ENCODE results near the gene KLHL2.
"Not testable (repeated sequence)": the region's sequence is repeated elsewhere in the genome, so short reads cannot be mapped to it uniquely, and the experiment has no call there.

KLHL2 gene

DNA sequence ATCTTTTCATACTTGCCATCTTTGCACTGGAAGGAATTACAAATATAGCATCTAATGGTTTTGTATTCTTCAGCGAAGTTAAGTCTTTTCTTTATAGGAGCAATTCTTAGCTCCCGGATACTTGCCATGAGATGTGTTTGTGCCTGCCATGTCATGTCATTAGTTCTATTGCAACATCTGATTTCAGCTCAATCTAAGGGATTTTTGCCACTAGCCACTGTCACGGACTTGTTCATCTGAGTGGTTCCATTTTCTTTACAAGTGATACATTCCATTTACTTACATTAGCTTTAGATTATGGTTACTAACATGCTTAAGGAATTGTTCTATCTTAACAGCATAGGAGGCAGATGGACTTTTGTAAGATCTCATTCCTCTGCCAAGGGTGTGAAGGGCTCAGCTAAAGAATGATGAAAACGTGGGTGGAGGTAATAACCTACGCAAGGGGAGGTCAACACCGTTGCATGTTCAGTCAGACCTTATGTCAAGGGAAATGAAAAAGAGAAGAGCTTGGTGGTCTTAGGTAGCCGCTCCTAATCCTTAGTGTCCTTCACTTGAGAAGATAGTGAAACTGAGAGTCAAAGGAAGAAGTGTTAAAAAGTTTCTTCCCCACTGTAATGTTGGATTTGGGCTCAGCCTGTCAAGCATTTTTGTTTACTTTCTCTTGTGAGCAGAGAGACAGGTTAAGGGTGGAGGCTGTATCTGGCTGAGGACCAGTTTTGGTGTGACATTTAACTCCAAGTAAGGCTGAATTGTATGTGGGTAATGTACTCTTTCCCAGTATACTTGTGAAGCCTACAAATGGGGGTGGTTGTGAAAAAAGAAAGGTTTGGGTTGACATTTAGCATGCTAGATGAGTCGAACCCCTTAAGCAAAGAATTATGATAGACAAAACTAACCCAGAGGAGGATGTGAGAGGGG lies 3.6 kb upstream of the KLHL2 start:
- DNase-seq (ENCODE audit: low spot score), result no peak

DNA sequence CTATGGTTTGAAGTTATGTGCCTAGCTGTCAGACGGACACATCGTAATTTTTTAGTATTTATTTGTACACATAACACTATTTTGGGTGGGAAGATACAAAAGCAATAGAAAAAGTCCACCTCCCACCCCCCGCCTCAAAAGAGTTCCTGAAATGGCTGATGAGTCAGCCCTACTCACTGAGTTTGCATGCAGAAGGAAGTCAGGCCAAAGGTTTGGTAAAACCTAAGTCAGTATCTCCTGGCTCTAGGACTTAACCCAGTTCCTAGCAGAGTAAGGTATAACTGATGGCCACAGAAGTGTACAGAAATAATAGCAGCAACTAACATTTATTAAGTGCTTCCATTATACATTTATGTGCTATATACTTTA lies 2.9 kb upstream of the KLHL2 start:
- no peak for DNase-seq (ENCODE audit: low spot score)

- DNase-seq (ENCODE audit: low spot score), result peak; percentile 32
Measured at GRCh38 chr4:165207016-165207430, 338 bp upstream of the KLHL2 start.

- DNase-seq (ENCODE audit: low spot score), result no peak
Measured at GRCh38 chr4:165208221-165208652, 876 bp downstream of the KLHL2 start.

- DNase-seq (ENCODE audit: low spot score), result no peak
Measured at GRCh38 chr4:165208741-165209388, 1.5 kb downstream of the KLHL2 start.

DNA sequence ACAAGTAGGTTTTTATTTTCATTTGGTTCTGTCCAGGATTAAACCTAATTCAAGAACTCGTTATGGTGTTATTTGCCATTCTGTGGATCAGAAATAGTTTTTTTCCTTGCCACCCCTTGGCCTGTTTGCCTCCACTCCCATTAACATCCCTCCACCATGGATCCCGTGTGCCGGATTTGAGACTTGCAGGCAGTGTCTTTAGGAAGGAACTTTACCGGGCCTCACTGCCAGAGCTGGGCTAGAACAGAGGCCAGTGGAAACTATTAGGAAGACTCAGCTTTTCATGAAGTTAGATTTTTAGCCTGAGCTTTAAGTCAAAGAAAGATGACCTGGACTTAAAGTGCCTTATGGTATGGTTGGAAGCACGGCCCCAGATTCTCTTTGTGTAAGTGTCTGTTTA lies 2.4 kb downstream of the KLHL2 start:
- DNase-seq (ENCODE audit: low spot score), result no peak

GRCh38 chr4:165210566-165210965 lies 3.2 kb downstream of the KLHL2 start:
- no peak for DNase-seq (ENCODE audit: low spot score)

GRCh38 chr4:165212647-165213046 lies 5.3 kb downstream of the KLHL2 start:
- DNase-seq (ENCODE audit: low spot score), result not testable (repeated sequence)

- DNase-seq (ENCODE audit: low spot score), result not testable (repeated sequence)
Measured at GRCh38 chr4:165213404-165213803, 6.0 kb downstream of the KLHL2 start.

DNA sequence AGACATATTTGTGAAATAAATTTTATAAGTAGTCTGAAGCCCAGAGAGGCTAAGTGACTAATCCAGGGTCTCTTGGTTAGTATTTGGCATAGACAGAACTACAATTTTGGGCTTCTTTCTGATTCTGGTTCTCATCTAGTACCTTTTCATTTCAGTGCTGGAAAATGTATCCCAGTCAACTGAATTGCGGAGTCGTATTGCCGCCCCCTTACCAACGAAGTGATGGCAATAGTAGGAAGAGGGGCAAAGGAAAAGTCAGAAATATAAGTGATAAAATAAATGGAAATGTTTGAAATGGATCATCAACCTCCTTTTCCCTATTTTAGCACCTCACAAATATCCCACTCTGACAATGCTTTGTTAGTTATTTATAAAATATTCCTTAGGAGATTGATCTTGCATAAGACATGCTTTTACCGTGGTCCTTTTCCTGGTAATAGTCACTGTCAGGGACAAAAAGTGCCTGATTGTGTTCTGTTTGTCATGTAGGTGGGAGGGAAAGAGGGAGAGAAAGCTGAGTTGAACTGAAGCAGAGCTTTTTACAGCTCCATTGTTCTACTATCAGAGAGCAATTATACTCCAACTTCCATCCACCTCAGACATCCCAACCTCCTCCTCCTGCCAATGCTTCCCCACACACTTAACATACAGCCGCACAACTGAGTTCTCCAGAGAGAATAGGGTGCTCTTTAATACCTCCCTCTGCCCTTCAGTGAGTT lies 6.8 kb downstream of the KLHL2 start:
- not testable (repeated sequence) for DNase-seq (ENCODE audit: low spot score)

DNA sequence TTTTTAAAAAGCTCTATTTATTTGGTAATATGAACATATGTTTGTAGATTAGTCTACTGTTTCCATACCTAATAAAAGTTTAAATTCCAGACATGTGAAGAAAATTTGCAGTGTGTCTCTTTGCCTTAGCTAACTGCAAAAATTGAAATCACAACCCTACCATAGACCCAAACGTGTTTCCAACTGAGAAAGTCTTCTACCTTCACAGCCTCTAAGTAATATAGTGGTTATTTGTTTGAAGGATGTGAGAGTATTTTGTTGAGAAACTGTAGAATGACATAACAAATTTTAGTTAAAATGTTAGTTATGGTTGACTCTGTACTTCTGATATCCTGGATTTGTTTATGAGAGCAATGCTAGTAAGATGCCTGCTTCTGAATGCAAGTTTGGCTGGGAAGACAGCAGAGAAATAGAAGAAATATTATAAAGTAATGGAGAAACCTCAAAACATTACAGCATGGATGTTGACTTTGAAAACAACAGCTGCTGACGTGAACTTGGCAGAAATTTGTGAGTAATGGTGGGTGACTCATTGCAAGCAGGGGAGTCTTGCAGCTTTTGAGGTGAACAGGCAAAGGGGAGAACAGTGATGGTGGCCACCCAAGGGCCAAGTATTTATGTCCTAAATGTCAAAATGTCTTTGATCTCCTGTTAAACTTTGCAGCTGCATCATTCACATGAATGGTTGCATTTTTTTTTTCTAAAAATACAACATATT lies 7.8 kb downstream of the KLHL2 start:
- DNase-seq (ENCODE audit: low spot score), result not testable (repeated sequence)

GRCh38 chr4:165215761-165216487 lies 8.6 kb downstream of the KLHL2 start:
- not testable (repeated sequence) for DNase-seq (ENCODE audit: low spot score)

DNA sequence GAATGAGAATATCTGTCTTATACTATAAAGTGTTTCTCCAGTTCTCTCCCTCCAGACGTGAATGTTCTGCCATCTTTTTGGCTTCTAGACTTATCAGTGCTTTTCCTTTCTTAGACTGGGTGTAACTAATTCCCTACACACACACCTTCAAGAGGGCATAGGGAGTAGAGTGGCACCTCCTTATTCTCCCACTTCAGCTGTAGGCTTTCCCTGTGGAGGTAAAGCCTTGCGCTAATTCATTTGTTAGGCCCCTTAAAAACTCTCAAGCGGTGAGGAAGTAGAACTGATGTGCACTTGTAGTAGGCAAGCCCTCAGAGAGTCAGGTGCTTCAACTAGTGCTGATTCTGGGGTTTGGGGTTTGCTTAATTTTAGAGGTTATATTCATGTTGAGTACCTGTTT lies 10.0 kb downstream of the KLHL2 start:
- no peak for DNase-seq (ENCODE audit: low spot score)

- DNase-seq (ENCODE audit: low spot score), result not testable (repeated sequence)
Measured at GRCh38 chr4:165221306-165221705, 13.9 kb downstream of the KLHL2 start.

- not testable (repeated sequence) for DNase-seq (ENCODE audit: low spot score)
Measured at GRCh38 chr4:165221993-165222650, 14.8 kb downstream of the KLHL2 start.

DNA sequence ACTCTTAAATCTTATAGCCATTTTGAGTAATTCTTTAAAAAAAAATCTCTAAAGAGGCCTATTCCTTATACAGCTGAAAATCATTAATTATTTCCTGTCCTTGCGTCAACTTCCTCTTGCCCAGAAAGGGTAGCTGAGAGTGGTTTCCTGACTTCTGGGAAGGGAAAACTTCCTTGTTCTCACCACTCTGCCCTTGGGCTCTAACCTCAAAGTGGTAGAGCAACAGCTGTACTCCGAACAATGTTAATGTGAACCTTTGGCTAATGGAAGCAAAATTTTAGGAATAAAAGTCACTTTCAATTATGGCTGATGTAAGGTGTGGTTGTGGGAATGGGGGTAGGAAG lies 15.3 kb downstream of the KLHL2 start:
- DNase-seq (ENCODE audit: low spot score), result no peak

GRCh38 chr4:165227401-165227800 lies 20.0 kb downstream of the KLHL2 start:
- not testable (repeated sequence) for DNase-seq (ENCODE audit: low spot score)

- DNase-seq (ENCODE audit: low spot score), result not testable (repeated sequence)
Measured at GRCh38 chr4:165229490-165230200, 22.3 kb downstream of the KLHL2 start.

DNA sequence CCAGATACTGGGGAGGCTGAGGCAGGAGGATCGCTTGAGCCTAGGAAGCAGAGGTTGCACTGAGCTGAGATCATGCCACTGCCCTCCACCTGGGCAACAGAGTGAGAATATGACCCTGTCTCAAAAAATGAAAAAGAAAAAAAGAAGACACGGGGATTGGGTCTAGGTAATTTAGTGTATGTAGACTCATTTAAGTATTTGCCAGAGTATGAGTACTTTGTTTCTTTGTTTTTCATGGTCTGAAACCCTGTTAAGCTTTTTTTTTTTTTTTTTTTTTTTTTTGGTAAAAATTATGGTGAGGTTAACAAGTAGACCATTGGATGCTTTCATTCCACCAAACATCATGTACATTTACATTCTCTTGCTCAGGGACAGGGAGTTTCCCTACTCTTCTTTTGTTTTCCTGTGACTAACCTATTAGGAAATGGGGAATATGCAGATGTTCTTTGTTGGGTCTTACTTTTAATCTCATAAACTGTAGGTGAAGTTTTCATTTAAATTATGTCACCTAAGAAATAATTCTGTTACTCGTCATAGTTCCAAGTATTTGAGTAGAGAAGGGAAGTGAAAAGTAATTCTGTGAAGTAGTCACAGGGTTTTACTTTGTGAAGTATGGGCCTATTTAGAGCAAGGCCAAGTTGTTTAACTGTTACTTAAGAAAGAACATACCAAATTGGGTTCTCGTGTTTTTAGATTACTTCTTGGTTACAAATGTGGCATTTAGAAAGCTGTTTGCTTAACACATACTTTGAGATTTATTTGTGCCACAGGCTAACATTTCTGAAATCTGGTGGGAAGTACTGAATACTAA lies 25.5 kb downstream of the KLHL2 start:
- not testable (repeated sequence) for DNase-seq (ENCODE audit: low spot score)

All from germinal center (tissue), 1 donor.